Astrocyte (in vitro differentiated cells and primary cell): Measurements from ENCODE around the gene FBXW2.

Experiments
- CTCF ChIP-seq: IDR thresholded peaks from 2 replicates; pipeline ENCODE4 v1.5.1; 2011; ENCODE audit warnings: low read depth, mild to moderate bottlenecking, inconsistent platforms, low read length, moderate library complexity; ENCODE audit not compliant: insufficient read depth
- EZH2 ChIP-seq: IDR thresholded peaks from 2 replicates; pipeline ENCODE4 v1.6.1; 2012; ENCODE audit warnings: mild to moderate bottlenecking, low read length, inconsistent platforms; ENCODE audit not compliant: insufficient read depth

GRCh38 chr9:120807607-120808379 is 14.6 kb upstream of the FBXW2 start:
- TF ChIP-seq CTCF, result no peak
- TF ChIP-seq EZH2, result no peak
